GM19351 (cell line): ENCODE results near the gene PDE9A.
"Not testable (repeated sequence)": the region's sequence is repeated elsewhere in the genome, so short reads cannot be mapped to it uniquely, and the experiment has no call there.

ENCODE experiments used
- ATAC-seq: cut with Tn5 transposase; IDR thresholded peaks from one replicate; pipeline ENCODE4 v1.9.1; 2021; ENCODE audit warnings: mild to moderate bottlenecking, moderate library complexity; ENCODE audit not compliant: unreplicated experiment

PDE9A gene

DNA sequence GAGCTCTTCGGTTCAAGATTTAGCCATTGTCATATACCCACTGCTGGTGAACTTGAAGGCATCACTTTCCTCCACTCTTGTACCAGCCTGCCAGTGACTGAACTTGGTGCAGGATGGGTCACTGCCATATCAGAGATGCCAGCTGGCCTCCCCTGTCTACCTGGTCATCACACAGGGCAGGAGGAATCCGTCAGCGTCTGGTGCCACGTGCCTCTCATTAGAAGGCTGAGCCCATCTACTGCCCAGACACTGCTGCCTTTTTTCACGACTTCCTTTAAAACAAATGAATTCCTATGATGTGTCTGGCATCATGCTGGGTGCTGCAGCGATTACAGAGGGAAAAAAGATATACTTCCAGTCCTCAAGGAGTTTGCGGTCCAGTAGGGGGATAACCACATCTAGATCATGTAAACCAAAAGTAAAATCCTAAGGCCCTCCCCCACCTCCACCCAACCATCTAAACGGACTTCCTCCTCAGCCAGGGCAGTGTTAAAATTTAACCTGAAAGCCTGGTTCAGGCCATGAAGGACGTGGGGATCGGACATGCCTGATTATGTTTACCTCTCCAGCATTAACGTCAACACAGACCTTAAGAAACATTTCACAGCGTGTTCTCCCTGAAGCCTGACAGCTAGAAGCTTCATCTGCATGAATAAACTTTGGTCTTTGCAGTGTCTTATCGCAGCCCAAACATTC lies 29.2 kb upstream of the PDE9A start:
- ATAC-seq, result no peak

DNA sequence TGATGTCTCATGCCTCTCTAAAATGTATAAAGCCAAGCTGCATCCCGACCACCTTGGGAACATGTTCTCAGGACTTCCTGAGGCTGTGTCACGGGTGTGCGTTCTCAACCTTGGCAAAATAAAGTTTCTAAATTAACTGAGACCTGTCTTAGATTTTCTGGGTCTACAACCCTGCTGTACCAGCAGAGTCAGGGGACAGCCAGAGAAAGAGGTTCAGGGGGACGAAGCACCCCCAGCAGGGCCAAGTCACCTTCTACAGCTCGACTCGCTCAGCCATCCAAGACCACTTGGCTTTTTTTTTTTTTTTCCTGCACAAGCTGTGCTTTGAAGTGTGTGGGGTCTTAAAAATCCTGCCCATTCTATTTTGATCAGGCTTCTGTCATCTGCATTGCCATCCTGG lies 28.5 kb upstream of the PDE9A start:
- ATAC-seq, result no peak

DNA sequence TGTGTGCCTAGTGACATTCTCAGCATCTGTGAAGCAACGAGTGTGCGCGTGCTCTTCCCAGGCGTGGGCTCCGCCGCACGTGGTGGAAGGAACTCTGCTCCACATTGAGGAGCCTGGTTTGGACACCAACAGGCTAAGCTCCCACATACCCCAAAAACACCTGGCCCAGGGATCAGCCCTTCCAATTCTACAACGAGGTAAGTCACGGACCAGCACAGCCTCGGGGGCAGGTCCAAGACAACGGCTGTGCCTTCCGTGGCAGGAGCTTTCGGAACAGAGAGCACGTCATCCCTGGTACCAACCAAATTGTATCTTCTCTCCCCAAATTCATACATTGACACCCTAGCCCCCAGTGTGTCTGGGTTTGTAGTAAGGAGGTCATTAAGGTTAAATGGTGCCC lies 27.2 kb upstream of the PDE9A start:
- no peak for ATAC-seq

DNA sequence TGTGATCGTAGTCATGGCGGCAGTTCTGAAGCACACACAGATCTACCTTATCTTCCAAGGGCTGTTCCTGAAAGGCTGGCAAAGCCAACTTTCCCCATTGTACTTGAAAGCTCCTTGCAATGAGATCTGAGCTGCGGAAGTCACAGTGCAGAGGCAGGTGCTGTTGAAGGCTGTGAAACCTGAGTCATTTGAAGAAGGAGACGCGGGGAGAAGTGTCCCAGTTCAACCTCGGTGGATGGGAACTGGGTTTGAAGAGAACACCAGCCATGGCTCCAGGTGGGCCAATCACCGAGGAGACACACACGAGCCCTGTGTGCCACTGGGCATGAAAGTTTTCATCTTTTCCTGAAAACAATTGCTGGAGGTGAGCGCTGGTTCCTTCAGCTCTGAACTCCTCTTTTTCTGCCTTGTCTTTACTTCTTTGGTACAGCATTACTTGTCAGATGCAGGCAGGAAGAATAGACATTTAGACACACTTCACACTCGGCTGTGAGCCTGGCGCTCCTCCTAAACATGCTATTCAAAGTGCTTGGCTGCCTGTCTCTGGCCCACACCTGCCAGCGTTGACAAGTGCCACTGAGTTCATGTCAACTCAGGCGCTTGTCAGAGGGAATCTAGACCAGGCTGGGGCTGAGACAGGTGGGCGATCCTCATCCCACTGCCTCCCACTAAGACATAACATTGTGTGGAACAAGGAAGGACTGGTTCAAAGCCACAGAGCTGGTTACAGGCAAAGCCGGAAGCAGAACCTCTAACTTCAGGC lies 25.7 kb upstream of the PDE9A start:
- no peak for ATAC-seq

DNA sequence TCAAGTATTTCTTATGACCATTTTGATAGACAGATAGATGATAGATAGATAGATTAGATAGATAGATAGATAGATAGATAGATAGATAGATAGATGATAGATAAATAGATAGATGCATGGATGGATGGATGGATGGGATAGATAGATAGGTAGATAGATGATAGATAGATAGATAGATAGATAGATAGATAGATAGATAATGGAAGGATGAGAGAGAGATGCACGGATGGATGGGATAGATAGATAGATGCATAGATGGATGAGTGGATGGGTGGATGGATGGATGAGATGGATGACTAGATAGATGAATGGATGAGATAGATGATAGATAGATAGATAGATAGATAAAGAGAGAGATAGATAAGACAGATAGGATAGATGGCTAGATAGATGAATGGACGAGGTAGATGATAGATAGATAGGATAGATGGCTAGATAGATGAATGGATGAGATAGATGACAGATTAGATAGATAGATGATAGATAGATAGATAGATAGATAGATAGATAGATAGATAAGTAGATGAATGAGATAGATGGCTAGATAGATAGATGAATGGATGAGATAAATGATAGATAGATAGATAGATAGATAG lies 24.9 kb upstream of the PDE9A start:
- ATAC-seq, result not testable (repeated sequence)

DNA sequence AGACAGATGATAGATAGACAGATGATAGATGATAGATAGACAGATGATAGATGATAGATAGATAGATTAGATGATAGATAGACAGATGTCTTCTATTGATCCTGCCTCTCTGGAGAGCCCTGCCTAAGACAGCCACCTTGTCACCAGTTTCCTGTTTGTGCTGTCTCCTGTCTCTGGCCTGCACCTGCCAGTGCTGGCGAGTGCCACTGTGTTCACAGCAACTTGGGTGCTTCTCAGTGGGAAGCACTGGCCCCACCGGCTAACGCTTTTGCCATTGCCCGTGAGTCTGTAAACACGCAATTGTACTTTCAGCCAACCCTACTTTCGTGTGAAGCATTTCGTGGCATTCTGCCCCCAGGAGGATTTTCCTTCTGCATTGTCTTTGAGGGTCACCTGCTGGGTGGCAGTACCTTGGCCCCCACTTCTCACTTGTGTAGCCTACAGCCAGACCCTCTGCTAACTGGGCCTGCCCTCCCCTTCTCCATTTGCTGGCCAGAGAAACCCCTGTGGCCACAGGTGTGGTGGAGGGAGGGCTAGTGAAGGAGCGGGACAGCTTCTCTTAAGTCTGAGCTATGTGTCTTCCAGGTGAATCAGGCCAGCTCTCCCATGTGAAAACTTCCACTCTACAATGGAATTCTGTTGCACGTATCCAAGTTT lies 23.4 kb upstream of the PDE9A start:
- no peak for ATAC-seq

DNA sequence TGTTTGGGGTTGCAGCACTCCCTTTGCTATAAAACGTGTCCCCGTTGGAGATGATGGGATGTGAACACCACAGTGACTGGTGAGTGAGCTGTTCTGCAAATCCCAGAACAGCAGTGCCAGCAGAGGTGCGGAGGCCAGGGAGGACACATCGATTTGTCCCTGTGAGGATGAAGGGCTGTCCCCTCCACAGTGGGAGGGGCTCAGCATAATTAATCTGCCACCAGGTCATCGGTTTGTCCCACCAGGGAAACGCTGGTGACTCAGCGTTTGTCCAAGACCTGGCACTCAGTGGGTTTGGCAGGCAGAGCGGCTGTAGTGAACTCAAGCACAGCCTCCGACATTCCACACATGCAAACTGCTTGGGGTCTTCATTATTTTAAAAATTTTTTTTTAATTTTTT lies 22.8 kb upstream of the PDE9A start:
- ATAC-seq, result no peak

DNA sequence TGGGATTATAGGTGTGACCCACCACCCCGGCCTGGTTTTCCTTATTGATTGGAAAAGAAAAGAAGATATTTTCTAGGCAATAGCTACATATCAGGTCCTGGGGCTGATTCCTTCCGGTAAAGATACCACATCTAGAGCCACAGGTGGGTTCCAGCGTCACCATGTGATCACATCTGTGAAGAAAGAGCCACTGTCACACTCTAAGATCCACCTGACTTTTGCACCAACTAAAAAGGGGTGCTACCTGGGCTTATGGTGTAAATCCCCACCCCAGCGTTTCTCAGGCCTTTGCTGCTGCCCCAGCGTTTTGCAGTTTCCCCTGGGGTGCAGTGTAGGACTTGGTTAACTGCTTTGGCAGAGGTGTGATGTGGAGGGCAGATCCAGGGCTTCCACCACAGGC lies 22.3 kb upstream of the PDE9A start:
- no peak for ATAC-seq

DNA sequence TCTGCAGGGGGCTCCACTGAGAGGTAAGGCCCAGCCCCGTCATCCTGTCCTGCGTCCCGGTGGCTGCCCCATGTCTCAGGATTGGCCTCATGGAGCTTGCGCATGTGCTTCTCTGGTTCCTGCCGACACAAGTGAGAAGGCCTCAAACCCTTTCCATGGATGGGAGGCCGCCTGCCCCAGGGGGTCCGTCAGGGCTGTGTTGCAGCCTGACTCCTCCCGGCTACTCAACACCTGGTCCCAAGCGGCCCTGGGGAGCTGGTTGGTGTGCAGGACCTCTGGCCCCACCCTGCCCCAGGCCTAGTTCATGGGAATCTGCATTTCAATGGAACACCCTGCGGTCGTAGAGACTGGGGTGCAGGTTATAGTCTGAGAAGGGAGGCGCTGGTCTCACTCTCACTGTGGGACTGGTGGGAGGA lies 21.1 kb upstream of the PDE9A start:
- ATAC-seq, result no peak

DNA sequence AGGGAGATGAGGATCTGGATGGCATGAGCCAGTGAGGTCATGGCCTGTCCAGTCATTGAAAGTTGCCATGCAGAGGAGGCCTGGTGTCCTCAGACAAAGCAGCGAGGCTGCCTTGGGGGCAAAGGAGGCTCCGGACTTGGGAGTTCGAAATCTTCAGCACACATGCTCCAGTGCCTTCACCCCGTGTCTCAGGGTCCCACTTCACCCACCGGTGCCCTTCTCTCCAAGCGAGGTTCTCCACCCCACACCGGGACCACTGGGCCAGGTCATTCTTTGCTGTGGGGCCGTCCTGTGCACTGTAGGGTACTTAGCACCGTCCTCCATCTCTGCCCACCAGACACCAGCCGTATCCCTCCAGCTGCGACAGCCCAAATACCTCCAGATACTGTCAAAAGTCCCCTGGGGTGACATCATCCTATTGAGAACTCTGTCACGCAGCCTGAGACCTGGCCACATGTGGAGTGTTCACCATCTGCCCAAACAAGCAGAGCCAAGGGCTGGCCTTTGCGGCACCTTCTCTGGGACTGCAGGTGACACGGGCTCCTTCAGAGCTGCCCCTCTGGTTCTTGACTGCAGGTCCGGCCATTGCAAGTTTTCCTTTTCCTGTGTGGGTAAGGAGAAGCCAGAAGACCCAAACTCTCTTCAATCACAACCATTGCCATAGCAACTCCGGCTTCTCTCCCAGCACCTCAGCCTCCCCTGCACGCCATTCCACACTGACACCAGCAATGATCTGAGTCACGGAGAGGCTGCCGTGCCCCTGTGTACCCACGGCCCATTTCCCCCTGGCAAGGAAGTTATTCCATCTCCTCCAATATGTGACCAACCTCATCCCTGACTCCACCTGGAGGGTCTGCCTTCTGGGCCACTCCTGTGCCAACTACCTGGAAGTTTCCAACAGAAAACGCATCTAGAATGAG lies 20.4 kb upstream of the PDE9A start:
- ATAC-seq, result no peak

DNA sequence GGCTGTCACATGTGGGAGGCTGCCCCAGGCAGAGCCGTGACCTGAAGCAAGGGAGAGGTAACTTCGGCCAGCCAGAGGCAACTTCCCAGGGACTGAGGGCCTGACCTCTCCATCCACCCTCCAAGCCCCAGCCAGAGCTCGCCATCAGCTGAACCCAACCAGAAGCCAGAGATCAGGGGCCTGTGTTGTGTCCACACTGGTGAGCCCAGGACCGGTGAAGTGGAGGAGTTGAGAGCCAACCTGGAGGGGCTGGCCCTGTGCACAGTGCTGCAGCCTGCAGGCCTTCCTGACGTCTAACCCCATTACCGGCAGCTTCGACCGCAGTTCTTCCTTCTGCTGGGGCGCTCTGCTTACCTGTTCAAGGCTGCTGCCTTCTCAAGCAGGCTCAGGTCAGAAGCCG lies 19.6 kb upstream of the PDE9A start:
- no peak for ATAC-seq

DNA sequence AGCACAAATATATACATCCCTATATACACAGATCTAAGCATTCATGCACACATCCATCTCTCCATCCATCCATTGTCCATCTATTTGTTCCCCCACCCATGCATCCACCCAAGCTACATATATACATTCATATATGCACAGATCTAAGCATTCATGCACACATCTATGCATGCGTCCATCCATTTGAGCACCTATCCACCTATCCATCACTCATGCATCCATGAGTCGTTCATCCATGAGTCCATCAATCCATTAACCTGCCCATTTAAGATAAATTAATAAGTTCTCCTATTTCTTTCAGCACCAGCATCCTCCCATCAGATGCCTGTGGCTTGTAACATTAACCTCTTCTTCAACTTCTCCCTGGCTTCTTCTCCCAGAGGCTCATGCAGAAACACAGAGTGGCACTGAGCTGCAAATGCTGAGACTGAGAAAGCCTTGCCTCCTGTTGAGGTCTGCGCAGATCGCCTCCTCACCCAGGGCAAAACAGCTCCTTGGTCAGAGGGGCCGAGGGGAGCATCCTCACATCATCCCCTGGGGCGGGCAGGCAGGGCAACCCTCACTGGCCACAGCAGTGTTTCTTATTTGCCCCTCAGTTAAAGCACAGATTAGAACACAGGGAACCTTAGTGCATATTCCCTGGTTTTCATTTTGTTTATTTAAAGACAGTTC lies 17.4 kb upstream of the PDE9A start:
- no peak for ATAC-seq

DNA sequence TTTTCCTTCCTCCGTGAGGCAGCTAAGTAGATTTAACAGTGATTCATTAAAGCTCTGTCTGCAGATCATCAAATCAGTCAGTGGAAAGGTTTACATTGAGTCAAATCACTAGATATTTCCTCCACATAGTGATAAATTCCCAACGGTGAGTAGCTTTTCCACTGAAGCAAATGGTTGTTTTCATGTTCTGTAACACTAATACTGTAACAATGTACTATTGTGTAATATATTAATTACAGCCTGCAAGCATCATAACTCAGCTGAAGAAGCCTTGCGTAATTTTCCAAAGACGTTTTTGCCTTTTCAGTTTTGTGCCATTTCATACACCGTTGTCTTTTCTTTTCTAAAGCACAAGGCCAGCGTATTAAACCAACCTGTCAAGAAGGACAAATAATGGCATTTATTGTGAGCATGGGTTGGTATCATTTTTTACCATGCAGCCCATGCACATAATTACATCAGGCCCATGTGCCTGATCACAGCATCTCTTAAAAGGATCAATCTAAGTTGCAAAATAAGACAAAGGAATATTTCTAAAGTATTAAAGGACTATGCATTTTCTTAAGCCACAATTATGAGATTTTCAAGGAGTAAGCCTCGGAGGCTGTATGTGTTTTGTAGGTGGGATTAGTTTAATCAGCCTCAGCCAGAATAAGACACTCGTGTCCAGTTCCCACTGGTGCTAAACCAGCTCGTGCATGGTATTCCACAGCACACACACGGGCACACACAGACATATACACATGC lies 16.7 kb upstream of the PDE9A start:
- ATAC-seq, result no peak

DNA sequence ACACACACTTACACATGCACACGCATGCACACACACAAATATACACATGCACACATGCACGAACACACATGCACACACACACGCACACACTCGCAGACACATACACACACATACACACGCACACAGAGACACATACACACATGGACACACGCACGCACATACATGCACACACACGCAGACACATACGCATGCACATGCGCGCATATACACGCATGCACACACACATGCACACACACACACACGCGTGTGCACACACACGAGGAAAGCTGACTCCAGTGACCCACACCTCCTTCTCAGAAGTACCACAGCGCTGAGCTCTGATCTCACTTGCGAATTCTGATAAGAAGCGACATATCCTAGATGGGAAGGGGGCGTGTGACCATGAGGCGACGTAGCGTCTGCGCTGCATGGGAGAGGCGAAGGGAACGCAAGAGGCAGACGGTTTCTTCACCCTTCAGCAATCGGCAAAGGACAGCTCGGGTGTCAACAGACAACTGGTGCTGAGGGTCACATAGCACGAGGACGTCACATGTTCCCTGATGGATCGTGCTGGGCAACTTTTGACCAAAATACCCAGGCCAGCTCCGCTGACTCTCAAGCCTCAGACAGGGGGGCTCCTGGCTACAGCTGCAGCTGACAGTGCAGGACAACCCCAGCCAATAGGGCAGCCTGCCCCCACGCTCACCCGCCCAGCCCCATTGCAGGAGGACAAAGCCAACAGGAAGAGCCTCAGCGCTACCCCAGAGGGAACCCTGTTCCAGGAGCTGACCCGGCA lies 16.0 kb upstream of the PDE9A start:
- ATAC-seq, result no peak

DNA sequence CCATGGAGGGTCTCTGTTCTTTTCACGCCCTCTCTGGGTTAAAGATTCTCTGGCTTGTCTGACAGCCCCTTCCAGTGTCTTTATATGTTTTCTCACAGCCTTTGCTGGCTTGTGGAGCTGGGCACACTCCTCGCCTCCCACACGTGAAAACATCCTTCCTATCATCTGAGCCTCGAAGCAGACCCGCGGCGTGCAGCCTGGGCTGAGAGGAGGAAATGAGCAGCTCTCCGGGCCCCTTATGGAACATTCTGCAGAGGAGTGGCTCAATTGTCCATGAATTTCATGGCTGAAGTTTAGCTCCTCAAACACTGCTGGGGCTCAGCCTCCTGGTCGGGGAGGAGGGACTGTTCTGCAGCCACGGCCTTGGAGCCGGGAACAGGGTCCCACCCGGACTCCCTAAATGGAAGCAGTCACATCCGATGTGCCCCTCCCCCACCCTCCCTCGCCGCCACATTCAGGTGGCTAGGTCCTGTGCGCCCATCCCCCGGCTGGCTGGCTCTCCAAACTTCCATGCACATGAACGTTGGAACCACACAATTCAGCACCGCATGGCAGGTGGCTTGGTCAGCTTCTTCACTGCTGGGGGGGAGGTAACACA lies 15.1 kb upstream of the PDE9A start:
- ATAC-seq, result no peak

DNA sequence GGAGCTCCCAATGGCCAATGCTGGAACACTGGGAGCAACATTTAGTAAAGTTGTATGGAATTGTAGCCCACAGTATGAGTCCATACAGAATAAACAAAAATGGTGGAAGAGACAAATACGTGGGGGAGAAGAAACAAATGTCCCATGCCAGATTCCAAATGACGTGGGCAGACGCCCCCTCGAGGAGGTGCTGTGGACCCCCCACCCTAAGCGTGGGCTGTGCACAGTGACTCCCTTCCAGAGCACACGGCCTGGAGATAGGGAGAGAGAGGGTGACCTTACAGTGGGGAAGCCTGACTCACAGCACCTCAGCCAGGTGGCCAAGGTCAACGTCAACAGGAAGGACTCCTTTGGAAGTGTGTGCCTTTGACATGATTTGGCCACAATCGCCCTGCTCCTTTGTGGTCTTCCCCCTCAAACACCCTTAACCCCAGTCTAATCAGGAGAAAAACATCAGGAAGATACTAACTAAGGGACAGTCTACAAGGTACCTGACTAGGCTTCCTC lies 13.7 kb upstream of the PDE9A start:
- ATAC-seq, result no peak

DNA sequence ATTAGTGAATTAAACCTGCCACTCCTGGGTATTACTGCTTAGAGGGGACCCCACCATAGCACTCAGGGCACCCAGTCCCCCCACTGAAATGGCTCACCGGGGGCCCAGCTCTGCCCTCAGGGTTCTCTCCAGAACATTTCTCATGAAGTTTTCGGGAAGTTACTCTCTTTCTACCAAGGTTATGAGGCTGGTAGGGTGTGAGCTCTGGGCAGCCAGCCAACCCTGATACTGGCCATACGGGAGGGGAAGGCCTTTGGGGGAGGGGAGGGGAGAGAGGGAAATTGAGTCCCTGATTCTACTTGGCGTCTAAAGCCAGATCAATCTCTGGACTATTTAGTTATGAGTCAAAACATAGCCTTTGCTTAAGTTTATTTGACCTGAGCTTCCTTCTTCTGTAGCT lies 12.9 kb upstream of the PDE9A start:
- no peak for ATAC-seq
